Omental fat pad (tissue), 4 donors: ENCODE results near the gene ELMOD3. TPM values are rescaled to one million over a fixed set of nuclear protein-coding genes. Genes with fewer than 3 reads are reported as not detected.
"Not testable (repeated sequence)": the region's sequence is repeated elsewhere in the genome, so short reads cannot be mapped to it uniquely, and the experiment has no call there.

Experiments
- ATAC-seq: fragments of 150-250 bp; one replicate; pipeline ENCODE4 v1.9.1; 2016; ENCODE audit warnings: mild to moderate bottlenecking, moderate library complexity; ENCODE audit not compliant: low FRiP score
- DNase-seq: peaks from one replicate; pipeline ENCODE4 v3.0.0-alpha.2; 2019; ENCODE audit warnings: low spot score
- total RNA-seq, 4 donors: library from RNA; depleted of rRNA; stranded (reverse); fragments of >200 nt; gene quantifications; one replicate each; pipeline ENCODE4 v1.1.0, GENCODE V29; 2016
- TF ChIP-seq, protein P1 (sequence below), 3 donors: fragments of 450-650 bp; IDR thresholded peaks; one replicate each; pipeline ENCODE4 v1.5.1; 2016 to 2017; ENCODE audit warnings: antibody characterized with exemption in 3 of 3, mild to moderate bottlenecking in 3 of 3, moderate library complexity in 2 of 3

The ELMOD3 gene
- total RNA-seq, 4 donors from 2014 or later, result 42.2 to 83.8 (median 67.9) TPM

- ATAC-seq, result no peak
- DNase-seq, result no peak
- TF ChIP-seq, protein P1, sequence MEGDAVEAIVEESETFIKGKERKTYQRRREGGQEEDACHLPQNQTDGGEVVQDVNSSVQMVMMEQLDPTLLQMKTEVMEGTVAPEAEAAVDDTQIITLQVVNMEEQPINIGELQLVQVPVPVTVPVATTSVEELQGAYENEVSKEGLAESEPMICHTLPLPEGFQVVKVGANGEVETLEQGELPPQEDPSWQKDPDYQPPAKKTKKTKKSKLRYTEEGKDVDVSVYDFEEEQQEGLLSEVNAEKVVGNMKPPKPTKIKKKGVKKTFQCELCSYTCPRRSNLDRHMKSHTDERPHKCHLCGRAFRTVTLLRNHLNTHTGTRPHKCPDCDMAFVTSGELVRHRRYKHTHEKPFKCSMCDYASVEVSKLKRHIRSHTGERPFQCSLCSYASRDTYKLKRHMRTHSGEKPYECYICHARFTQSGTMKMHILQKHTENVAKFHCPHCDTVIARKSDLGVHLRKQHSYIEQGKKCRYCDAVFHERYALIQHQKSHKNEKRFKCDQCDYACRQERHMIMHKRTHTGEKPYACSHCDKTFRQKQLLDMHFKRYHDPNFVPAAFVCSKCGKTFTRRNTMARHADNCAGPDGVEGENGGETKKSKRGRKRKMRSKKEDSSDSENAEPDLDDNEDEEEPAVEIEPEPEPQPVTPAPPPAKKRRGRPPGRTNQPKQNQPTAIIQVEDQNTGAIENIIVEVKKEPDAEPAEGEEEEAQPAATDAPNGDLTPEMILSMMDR (IDR thresholded peaks at IDR 0.05), result no peak
These were observed 25.5 kb downstream of the ELMOD3 start for GRCh38 chr2:85380048-85380447.

GRCh38 chr2:85383151-85383550, 28.6 kb downstream of the ELMOD3 start:
- DNase-seq, ATAC-seq: not testable (repeated sequence)

GRCh38 chr2:85383850-85384249, 29.3 kb downstream of the ELMOD3 start:
- ATAC-seq, result no peak
- TF ChIP-seq, protein P1 (IDR thresholded peaks at IDR 0.05), result no peak
- DNase-seq, result no peak

DNA sequence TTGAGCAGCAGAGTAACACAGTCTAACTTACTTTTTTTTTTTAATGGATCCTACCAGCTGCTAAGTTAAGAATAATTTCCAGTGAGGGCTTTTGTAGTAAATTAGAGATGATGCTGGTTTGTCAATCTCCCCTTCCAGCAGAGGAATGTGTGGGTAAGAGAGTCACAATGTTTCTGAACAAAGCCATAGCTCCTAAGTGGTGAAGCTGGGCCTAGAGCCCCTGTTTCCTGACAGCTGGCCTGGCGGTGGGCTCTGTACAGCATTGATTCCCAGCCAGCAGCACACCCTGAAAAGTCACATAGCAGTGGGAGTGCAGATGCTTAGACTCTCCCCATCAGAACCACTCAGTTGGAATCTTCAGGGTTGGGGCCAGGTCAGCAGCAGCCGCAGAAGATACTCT, 31.2 kb downstream of the ELMOD3 start:
- no peak for ATAC-seq
- TF ChIP-seq, protein P1 (IDR thresholded peaks at IDR 0.05), result no peak
- DNase-seq, result no peak

GRCh38 chr2:85387754-85388153, 33.2 kb downstream of the ELMOD3 start:
- DNase-seq, result no peak
- TF ChIP-seq, protein P1 (IDR thresholded peaks at IDR 0.05), result no peak
- no peak for ATAC-seq

- DNase-seq, result no peak
- ATAC-seq, result no peak
- TF ChIP-seq, protein P1 (IDR thresholded peaks at IDR 0.05), result no peak
These were observed 34.4 kb downstream of the ELMOD3 start for GRCh38 chr2:85388878-85389538.

DNA sequence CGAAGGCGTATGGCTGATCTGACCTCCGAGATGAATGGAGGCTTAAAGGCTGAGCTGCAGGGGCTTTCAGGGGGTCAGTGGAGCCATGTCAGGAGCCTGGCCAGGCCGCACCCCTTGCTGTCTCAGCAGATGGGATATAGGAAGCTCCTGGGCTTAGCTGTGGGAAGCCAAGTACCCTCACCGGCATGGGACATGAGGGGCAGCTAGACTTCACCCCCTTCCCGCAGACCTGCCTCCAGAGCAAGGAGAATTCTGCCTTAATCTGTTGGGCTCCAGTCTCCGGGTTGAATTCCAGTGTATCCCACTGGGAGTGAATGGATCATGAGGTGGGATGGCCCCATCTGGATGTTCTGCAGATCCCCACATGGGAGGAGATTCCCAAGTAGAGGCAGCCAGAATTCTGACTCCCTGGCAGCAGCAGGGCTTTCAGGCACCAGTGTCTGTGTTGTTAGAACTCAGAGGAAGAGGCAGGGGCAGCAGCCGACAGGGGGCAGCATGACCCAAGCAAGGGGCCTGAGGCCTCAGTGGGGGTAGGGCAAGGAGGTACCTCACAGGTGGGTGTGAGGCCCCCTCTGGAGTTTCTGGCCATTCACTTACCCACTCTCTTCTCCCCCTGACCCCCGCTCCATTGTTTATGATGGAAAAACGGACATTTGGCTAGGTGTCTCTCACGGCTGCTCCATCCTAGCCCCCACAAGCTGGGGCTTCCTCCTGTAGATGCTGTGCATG, 36.5 kb downstream of the ELMOD3 start:
- TF ChIP-seq, protein P1 (IDR thresholded peaks at IDR 0.05), result peak in 1 of 3 donors; percentile 50
- DNase-seq (peak; percentile 58), ATAC-seq (peak; percentile 57)
